ENCODE measurements around the gene LARGE1.

LARGE1 gene

DNA sequence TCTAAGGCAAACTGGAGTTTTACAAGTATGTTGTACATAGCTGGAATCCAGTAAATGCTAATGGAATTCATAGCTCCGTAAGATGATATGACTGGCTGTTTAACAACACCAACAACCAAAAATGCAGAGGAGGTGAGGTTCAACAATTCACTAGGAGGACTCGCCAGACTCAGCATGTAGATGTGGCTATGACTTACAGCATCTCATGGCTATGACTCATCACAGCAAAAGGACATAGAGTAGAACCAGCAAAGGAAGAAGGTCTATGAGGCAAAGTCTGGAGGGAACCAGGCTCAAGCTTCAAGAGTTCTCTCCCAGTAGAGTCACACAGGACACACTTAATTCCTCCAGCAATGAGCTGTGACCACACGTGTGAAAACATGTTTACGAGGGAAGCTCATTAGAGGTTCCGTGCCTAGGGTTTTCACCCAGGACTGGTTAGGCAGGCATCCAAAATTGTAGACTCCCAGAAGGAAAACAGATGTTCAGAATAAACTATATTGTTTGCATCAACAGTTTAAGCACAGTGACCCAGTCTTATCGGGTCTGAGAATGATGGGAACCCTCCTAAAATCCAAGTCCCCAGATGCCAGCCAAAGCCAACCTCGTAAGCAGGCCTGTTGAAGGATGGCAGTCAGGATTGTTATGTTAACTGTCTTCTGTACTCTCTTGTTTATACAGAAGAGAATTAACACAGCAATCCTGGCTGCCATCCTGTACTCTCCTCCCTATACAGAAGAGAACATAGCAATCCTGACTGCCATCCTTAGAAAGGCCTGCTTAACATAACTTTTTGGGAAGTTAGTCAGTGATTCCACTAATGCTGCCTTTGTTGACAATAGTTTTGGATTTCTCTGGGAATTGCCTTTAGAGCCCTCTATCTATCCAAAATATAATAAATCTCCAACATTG, 116.6 kb downstream of the LARGE1 start:
- H3K14ac ChIP-seq (ENCODE audit: low read length): no peak overlapping the region
- H2BK120ac ChIP-seq (ENCODE audit: insufficient read depth, low read length, poor library complexity): no peak overlapping the region
- DNase-seq: peak in 1 of 2 donors; percentile 16
- no peak overlapping the region for H4K12ac ChIP-seq (ENCODE audit: low read depth, low read length)
- no peak overlapping the region for H2AFZ ChIP-seq (ENCODE audit: insufficient read depth, low read length, poor library complexity)
- no peak overlapping the region for H4K8ac ChIP-seq (ENCODE audit: low read depth, low read length)
- H3K4me1 ChIP-seq (ENCODE audit: control insufficient read depth in 1 of 2, insufficient read depth in 2 of 2, low read length in 2 of 2): peaks cover 0 to 2% of the 10 kb centered on the region in 2 experiments
- no peak overlapping the region for H3K4me2 ChIP-seq (ENCODE audit: low read length)
- no peak overlapping the region for H3K4me3 ChIP-seq (ENCODE audit: low read depth, low read length)
- H3K4ac ChIP-seq (ENCODE audit: low read depth, low read length): no peak overlapping the region
- H3K9ac ChIP-seq (ENCODE audit: low read length): no peak overlapping the region
- no peak overlapping the region for H3K27ac ChIP-seq (ENCODE audit: low read depth, low read length)
- no peak overlapping the region for H4K91ac ChIP-seq (ENCODE audit: low read depth, low read length)
- no peak overlapping the region for H3K18ac ChIP-seq (ENCODE audit: low read length)
- H3K27me3 ChIP-seq (ENCODE audit: insufficient read depth, low read length): no peaks in the 10 kb centered on the region
- H3K9me3 ChIP-seq (ENCODE audit: insufficient read depth, low read depth, low read length): no peaks in the 10 kb centered on the region
- H3K79me2 ChIP-seq (ENCODE audit: control insufficient read depth, insufficient read depth, low read length, poor library complexity): no peaks in the 10 kb centered on the region
- no peak overlapping the region for H2AK5ac ChIP-seq (ENCODE audit: low read length)
- no CpG with 5 or more reads among the region's 7 CpGs for WGBS (ENCODE audit: extremely low coverage, insufficient coverage, insufficient read length)
- H3K79me1 ChIP-seq (ENCODE audit: low read length): no peaks in the 10 kb centered on the region
- H2BK12ac ChIP-seq (ENCODE audit: low read length): no peak overlapping the region
- no peak overlapping the region for H3K23ac ChIP-seq (ENCODE audit: low read length)
- H2BK5ac ChIP-seq (ENCODE audit: low read depth, low read length, poor library complexity): no peak overlapping the region
- no peaks in the 10 kb centered on the region for H3K36me3 ChIP-seq (ENCODE audit: control insufficient read depth in 1 of 2, insufficient read depth in 2 of 2, low read length in 2 of 2)

- Histone ChIP-seq H3K4ac (ENCODE audit: low read depth, low read length) (no peak overlapping the region), H2BK5ac (ENCODE audit: low read depth, low read length, poor library complexity) (no peak overlapping the region), H3K23ac (ENCODE audit: low read length) (no peak overlapping the region), H3K4me3 (ENCODE audit: low read depth, low read length) (no peak overlapping the region), H3K27me3 (ENCODE audit: insufficient read depth, low read length) (no peaks in the 10 kb centered on the region), H2AFZ (ENCODE audit: insufficient read depth, low read length, poor library complexity) (no peak overlapping the region), H3K18ac (ENCODE audit: low read length) (no peak overlapping the region), H3K36me3 (ENCODE audit: control insufficient read depth in 1 of 2, insufficient read depth in 2 of 2, low read length in 2 of 2) (no peaks in the 10 kb centered on the region), H3K4me2 (ENCODE audit: low read length) (no peak overlapping the region), H4K8ac (ENCODE audit: low read depth, low read length) (no peak overlapping the region), H3K4me1 (ENCODE audit: control insufficient read depth in 1 of 2, insufficient read depth in 2 of 2, low read length in 2 of 2) (peaks cover 0 to under 1% of the 10 kb centered on the region in 2 experiments), H2AK5ac (ENCODE audit: low read length) (no peak overlapping the region), H3K9me3 (ENCODE audit: insufficient read depth, low read depth, low read length) (no peaks in the 10 kb centered on the region), H2BK12ac (ENCODE audit: low read length) (no peak overlapping the region), H3K79me2 (ENCODE audit: control insufficient read depth, insufficient read depth, low read length, poor library complexity) (no peaks in the 10 kb centered on the region), H4K12ac (ENCODE audit: low read depth, low read length) (no peak overlapping the region), H2BK120ac (ENCODE audit: insufficient read depth, low read length, poor library complexity) (no peak overlapping the region), H4K91ac (ENCODE audit: low read depth, low read length) (no peak overlapping the region), H3K27ac (ENCODE audit: low read depth, low read length) (no peak overlapping the region), H3K79me1 (ENCODE audit: low read length) (no peaks in the 10 kb centered on the region), H3K14ac (ENCODE audit: low read length) (no peak overlapping the region), H3K9ac (ENCODE audit: low read length) (no peak overlapping the region)
- no CpG with 5 or more reads among the region's 6 CpGs for WGBS (ENCODE audit: extremely low coverage, insufficient coverage, insufficient read length)
- DNase-seq: no peak
Measured at GRCh38 chr22:33798401-33798800, 121.9 kb downstream of the LARGE1 start.

DNA sequence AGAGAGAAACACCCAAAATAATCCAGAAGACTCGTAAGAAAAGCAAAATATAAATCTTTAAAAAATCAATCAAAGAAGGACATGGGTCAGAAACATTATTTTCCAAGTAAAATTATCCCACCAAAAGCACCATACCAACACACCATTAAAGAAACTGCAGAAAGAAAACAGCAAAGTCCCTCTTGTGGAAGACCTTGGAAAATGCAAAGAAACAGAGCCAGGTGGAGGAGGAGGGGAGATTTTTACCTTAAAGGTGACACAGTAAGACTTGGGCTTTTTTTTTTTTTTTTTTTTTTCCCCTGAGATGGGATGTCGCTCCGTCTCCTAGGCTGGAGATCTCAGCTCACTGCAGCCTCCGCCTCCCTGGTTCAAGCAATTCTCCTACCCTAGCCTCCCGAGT, 123.8 kb downstream of the LARGE1 start:
- Histone ChIP-seq H3K4me3 (ENCODE audit: low read depth, low read length) (no peak overlapping the region), H3K4me2 (ENCODE audit: low read length) (no peak overlapping the region), H3K9ac (ENCODE audit: low read length) (no peak overlapping the region), H2BK5ac (ENCODE audit: low read depth, low read length, poor library complexity) (no peak overlapping the region), H3K36me3 (ENCODE audit: control insufficient read depth in 1 of 2, insufficient read depth in 2 of 2, low read length in 2 of 2) (no peaks in the 10 kb centered on the region), H4K91ac (ENCODE audit: low read depth, low read length) (no peak overlapping the region), H2AFZ (ENCODE audit: insufficient read depth, low read length, poor library complexity) (no peak overlapping the region), H3K14ac (ENCODE audit: low read length) (no peak overlapping the region), H3K27ac (ENCODE audit: low read depth, low read length) (no peak overlapping the region), H3K4me1 (ENCODE audit: control insufficient read depth in 1 of 2, insufficient read depth in 2 of 2, low read length in 2 of 2) (no peaks in the 10 kb centered on the region), H3K23ac (ENCODE audit: low read length) (no peak overlapping the region), H2BK120ac (ENCODE audit: insufficient read depth, low read length, poor library complexity) (no peak overlapping the region), H3K4ac (ENCODE audit: low read depth, low read length) (no peak overlapping the region), H3K9me3 (ENCODE audit: insufficient read depth, low read depth, low read length) (no peaks in the 10 kb centered on the region), H4K8ac (ENCODE audit: low read depth, low read length) (no peak overlapping the region), H3K18ac (ENCODE audit: low read length) (no peak overlapping the region), H3K79me2 (ENCODE audit: control insufficient read depth, insufficient read depth, low read length, poor library complexity) (no peaks in the 10 kb centered on the region), H4K12ac (ENCODE audit: low read depth, low read length) (no peak overlapping the region), H3K79me1 (ENCODE audit: low read length) (no peaks in the 10 kb centered on the region), H2BK12ac (ENCODE audit: low read length) (no peak overlapping the region), H2AK5ac (ENCODE audit: low read length) (no peak overlapping the region), H3K27me3 (ENCODE audit: insufficient read depth, low read length) (no peaks in the 10 kb centered on the region)
- no CpG with 5 or more reads among the region's 5 CpGs for WGBS (ENCODE audit: extremely low coverage, insufficient coverage, insufficient read length)
- DNase-seq: no peak

DNA sequence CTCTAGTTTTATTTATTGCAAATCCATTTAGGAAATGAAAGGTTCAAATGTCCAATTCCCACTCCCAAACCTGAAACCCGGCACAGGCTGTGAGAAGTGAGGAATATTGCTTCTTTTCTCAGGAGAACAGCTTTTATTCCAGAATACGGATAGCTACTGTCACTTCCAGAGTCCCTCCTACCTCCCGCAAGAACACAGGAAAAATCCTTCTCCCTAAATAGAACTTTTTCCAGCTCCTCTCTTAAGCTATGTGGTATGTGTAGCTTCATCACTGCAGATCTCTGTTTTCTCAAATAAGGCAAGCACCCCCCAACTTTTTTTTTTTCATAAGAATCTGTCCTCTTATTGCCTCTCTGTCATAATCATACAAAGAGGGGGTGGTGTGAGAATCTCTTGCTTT, 126.8 kb downstream of the LARGE1 start:
- Histone ChIP-seq H3K9ac (ENCODE audit: low read length) (no peak overlapping the region), H4K91ac (ENCODE audit: low read depth, low read length) (no peak overlapping the region), H3K36me3 (ENCODE audit: control insufficient read depth in 1 of 2, insufficient read depth in 2 of 2, low read length in 2 of 2) (peaks cover 2 to 5% of the 10 kb centered on the region in 2 experiments), H4K12ac (ENCODE audit: low read depth, low read length) (no peak overlapping the region), H3K79me2 (ENCODE audit: control insufficient read depth, insufficient read depth, low read length, poor library complexity) (no peaks in the 10 kb centered on the region), H3K79me1 (ENCODE audit: low read length) (no peaks in the 10 kb centered on the region), H3K18ac (ENCODE audit: low read length) (no peak overlapping the region), H3K4me1 (ENCODE audit: control insufficient read depth in 1 of 2, insufficient read depth in 2 of 2, low read length in 2 of 2) (no peaks in the 10 kb centered on the region), H3K4me2 (ENCODE audit: low read length) (no peak overlapping the region), H3K9me3 (ENCODE audit: insufficient read depth, low read depth, low read length) (peaks cover 7% of the 10 kb centered on the region), H3K23ac (ENCODE audit: low read length) (no peak overlapping the region), H2BK120ac (ENCODE audit: insufficient read depth, low read length, poor library complexity) (no peak overlapping the region), H3K27me3 (ENCODE audit: insufficient read depth, low read length) (no peaks in the 10 kb centered on the region), H3K4ac (ENCODE audit: low read depth, low read length) (no peak overlapping the region), H2AK5ac (ENCODE audit: low read length) (no peak overlapping the region), H4K8ac (ENCODE audit: low read depth, low read length) (no peak overlapping the region), H3K4me3 (ENCODE audit: low read depth, low read length) (no peak overlapping the region), H2BK5ac (ENCODE audit: low read depth, low read length, poor library complexity) (no peak overlapping the region), H2BK12ac (ENCODE audit: low read length) (no peak overlapping the region), H2AFZ (ENCODE audit: insufficient read depth, low read length, poor library complexity) (no peak overlapping the region), H3K14ac (ENCODE audit: low read length) (no peak overlapping the region), H3K27ac (ENCODE audit: low read depth, low read length) (no peak overlapping the region)
- WGBS (ENCODE audit: extremely low coverage, insufficient coverage, insufficient read length): no CpG with 5 or more reads among the region's 3 CpGs
- DNase-seq: no peak
